ENCODE results near the gene DOCK7.

GRCh38 chr1:62728963-62729362 is 40.8 kb upstream of the DOCK7 start:
- TF ChIP-seq CTCF (IDR thresholded peaks at IDR 0.05; ENCODE audit: low read length), result no peak
- no peak for TF ChIP-seq EZH2 (optimal IDR thresholded peaks at IDR 0.05; ENCODE audit: low read depth, low read length)
